B cell (primary cell): ENCODE results near the gene NPAS3. TPM values are rescaled to one million over a fixed set of nuclear protein-coding genes. Genes with fewer than 3 reads are reported as not detected.

Experiments
- ATAC-seq: fragments of 200-7000 bp; cut with Tn5 transposase; one replicate; pipeline ENCODE4 v1.10.0; 2021; ENCODE audit warnings: low read depth, mild to moderate bottlenecking, moderate number of reproducible peaks, moderate library complexity
- CTCF ChIA-PET: fragments of 350-600 bp; sonication (Branson Sonifier 250); formaldehyde crosslinking; loops from one replicate; lab custom pipeline; 2021; ENCODE audit warnings: antibody characterized with exemption, inconsistent platforms; lab: Charles Lee
- POLR2A ChIA-PET: fragments of 350-600 bp; sonication (Branson Sonifier 250); formaldehyde crosslinking; loops from one replicate; lab custom pipeline; 2021; ENCODE audit warnings: antibody characterized with exemption; lab: Charles Lee
- DNase-seq: peaks from one replicate; pipeline ENCODE4 v3.0.0; 2013
- H2AFZ ChIP-seq: 2 replicates; pipeline ENCODE4 v1.6.1; 2012; ENCODE audit warnings: mild to moderate bottlenecking, low read depth, low read length; ENCODE audit not compliant: insufficient read depth, poor library complexity, severe bottlenecking
- H3K27ac ChIP-seq, 2 donors: 1 replicate in 1 of 2; 2 replicates in 1 of 2; pipeline ENCODE4 v1.5.1; 2012 to 2013; ENCODE audit warnings: low read length in 2 of 2, mild to moderate bottlenecking in 2 of 2, moderate library complexity in 1 of 2
- H3K27me3 ChIP-seq, 4 experiments: fragments of 200-600 bp in 1 of 4; sonication (generic) in 1 of 4; replicated peaks in 1 of 4; 1 replicate in 2 of 4; 2 replicates in 2 of 4; pipeline versions ENCODE4 v1.6.1 to v1.7.0; 2013 to 2016; ENCODE audit warnings: low read length in 3 of 4, mild to moderate bottlenecking in 2 of 4, mixed read lengths in 1 of 4, moderate library complexity in 1 of 4; ENCODE audit not compliant: insufficient read depth in 4 of 4, control insufficient read depth in 3 of 4; ENCODE audit errors: control extremely low read depth in 1 of 4
- H3K36me3 ChIP-seq, 2 experiments: replicated peaks in 1 of 2; 1 replicate in 1 of 2; 2 replicates in 1 of 2; pipeline versions ENCODE4 v1.6.1 to v1.7.1; 2013; ENCODE audit warnings: low read length in 1 of 2; ENCODE audit not compliant: insufficient read depth in 2 of 2, control insufficient read depth in 1 of 2; ENCODE audit errors: control extremely low read depth in 1 of 2, extremely low read depth in 1 of 2
- H3K4me1 ChIP-seq, 2 donors: fragments of 200-600 bp in 1 of 2; sonication (generic) in 1 of 2; 1 replicate in 1 of 2; 2 replicates in 1 of 2; pipeline versions ENCODE4 v1.5.1 to v1.6.1; 2013 to 2017; ENCODE audit warnings: low read length in 2 of 2; ENCODE audit not compliant: control insufficient read depth in 2 of 2, insufficient read depth in 2 of 2
- H3K4me2 ChIP-seq: replicated peaks from 2 replicates; pipeline ENCODE3; 2012; ENCODE audit warnings: mild to moderate bottlenecking, low read depth, low read length; ENCODE audit not compliant: poor library complexity, severe bottlenecking
- H3K4me3 ChIP-seq, 5 experiments: fragments of 200-600 bp in 1 of 5; sonication (generic) in 1 of 5; 1 replicate in 3 of 5; 2 replicates in 2 of 5; pipeline versions ENCODE4 v1.5.1 to v1.7.0; 2011 to 2016; ENCODE audit warnings: low read length in 4 of 5, mild to moderate bottlenecking in 4 of 5, low read depth in 2 of 5, control low read depth in 1 of 5, moderate library complexity in 1 of 5; ENCODE audit not compliant: insufficient read depth in 1 of 5; ENCODE audit errors: control extremely low read depth in 1 of 5, extremely low read depth in 1 of 5
- H3K79me2 ChIP-seq: fragments of 200-600 bp; sonication (generic); one replicate; pipeline ENCODE4 v1.6.0; 2016; ENCODE audit warnings: low read length; ENCODE audit not compliant: control insufficient read depth, insufficient read depth
- H3K9ac ChIP-seq: fragments of 200-600 bp; sonication (generic); 2 replicates; pipeline ENCODE4 v1.6.1; 2017; ENCODE audit warnings: mild to moderate bottlenecking, low read length, moderate library complexity
- H3K9me3 ChIP-seq, 3 donors: one replicate each; pipeline versions ENCODE4 v1.6.1 to v1.7.1; 2013; ENCODE audit warnings: low read length in 2 of 3; ENCODE audit not compliant: control insufficient read depth in 2 of 3, insufficient read depth in 1 of 3; ENCODE audit errors: control extremely low read depth in 1 of 3
- H4K20me1 ChIP-seq: 2 replicates; pipeline ENCODE4 v1.6.0; 2012; ENCODE audit warnings: mild to moderate bottlenecking, low read length; ENCODE audit not compliant: insufficient read depth, control insufficient read depth, poor library complexity, severe bottlenecking
- H3K27ac Mint-ChIP-seq: one replicate; pipeline ENCODE4 v1.8.0; 2021; ENCODE audit warnings: mixed read lengths
- H3K27me3 Mint-ChIP-seq: one replicate; pipeline ENCODE4 v1.8.0; 2021; ENCODE audit warnings: mixed read lengths
- H3K4me1 Mint-ChIP-seq: one replicate; pipeline ENCODE4 v1.8.0; 2021; ENCODE audit warnings: mixed read lengths
- H3K4me3 Mint-ChIP-seq: one replicate; pipeline ENCODE4 v1.8.0; 2021; ENCODE audit warnings: mixed read lengths
- H3K9me3 Mint-ChIP-seq: one replicate; pipeline ENCODE4 v1.8.0; 2022; ENCODE audit warnings: mixed read lengths; ENCODE audit not compliant: insufficient read depth
- EZH2 ChIP-seq: IDR thresholded peaks from 2 replicates; pipeline ENCODE4 v1.6.1; 2012; ENCODE audit warnings: borderline replicate concordance, low read depth, mild to moderate bottlenecking, moderate library complexity, low read length; ENCODE audit not compliant: insufficient read depth, poor library complexity, severe bottlenecking
- WGBS: methylation state at CpG from one replicate; pipeline ENCODE4 v1.1.5; 2013; ENCODE audit warnings: missing lambda C conversion rate; ENCODE audit not compliant: insufficient coverage; 5-methylcytosine and 5-hydroxymethylcytosine counted together
- intact Hi-C: fragments of 100-400 bp; cut with micrococcal nuclease; formaldehyde crosslinking; loops from one replicate; pipeline ENCODE4 v1.10.0; 2022
- polyA plus RNA-seq: library from polyadenylated mRNA; depleted of rRNA; stranded (reverse); fragments of >200 nt; gene quantifications from 2 replicates; pipeline ENCODE4 v1.2.3, GENCODE V29; 2012
- total RNA-seq, 2 donors: library from RNA; stranded (reverse); fragments of 120-200 nt in 1 of 2; gene quantifications; 1 replicate in 1 of 2; 2 replicates in 1 of 2; pipeline versions ENCODE4 v1.2.3 to v1.2.4, GENCODE V29; 2013 to 2022
- TF ChIP-seq, protein P1 (sequence below): fragments of 200-600 bp; IDR thresholded peaks from one replicate; pipeline ENCODE4 v1.8.0; 2022; ENCODE audit warnings: antibody characterized with exemption, mild to moderate bottlenecking

Gene NPAS3
- total and polyA plus RNA-seq, 2 donors (not counting 1 experiment from before 2014, with no cell fraction given), result not detected

- Histone ChIP-seq H3K79me2 (no peaks in the 10 kb centered on the region), H3K4me2 (no peak overlapping the region), H3K36me3 (no peaks in the 10 kb centered on the region), H3K4me1 (no peaks in the 10 kb centered on the region), H4K20me1 (no peaks in the 10 kb centered on the region), H2AFZ (no peak overlapping the region), H3K9ac (no peak overlapping the region), H3K9me3 (no peaks in the 10 kb centered on the region), H3K27me3 (peaks cover 0 to 4% (median 0%) of the 10 kb centered on the region in 4 experiments), H3K27ac (no peak overlapping the region), H3K4me3 (no peak overlapping the region)
- peaks cover 4% of the 10 kb centered on the region for H3K4me1 Mint-ChIP-seq
- ATAC-seq (no peak), DNase-seq (no peak)
- ChIA-PET POLR2A (no interaction called here), CTCF (no interaction called here)
- intact Hi-C loops, result no loop called here
- no peaks in the 10 kb centered on the region for H3K9me3 Mint-ChIP-seq
- no CpG with 5 or more reads among the region's 9 CpGs for WGBS
- no peak overlapping the region for H3K27ac Mint-ChIP-seq
- no peaks in the 10 kb centered on the region for H3K27me3 Mint-ChIP-seq
- H3K4me3 Mint-ChIP-seq, result no peak overlapping the region
- TF ChIP-seq EZH2, result no peak
- TF ChIP-seq, protein P1, sequence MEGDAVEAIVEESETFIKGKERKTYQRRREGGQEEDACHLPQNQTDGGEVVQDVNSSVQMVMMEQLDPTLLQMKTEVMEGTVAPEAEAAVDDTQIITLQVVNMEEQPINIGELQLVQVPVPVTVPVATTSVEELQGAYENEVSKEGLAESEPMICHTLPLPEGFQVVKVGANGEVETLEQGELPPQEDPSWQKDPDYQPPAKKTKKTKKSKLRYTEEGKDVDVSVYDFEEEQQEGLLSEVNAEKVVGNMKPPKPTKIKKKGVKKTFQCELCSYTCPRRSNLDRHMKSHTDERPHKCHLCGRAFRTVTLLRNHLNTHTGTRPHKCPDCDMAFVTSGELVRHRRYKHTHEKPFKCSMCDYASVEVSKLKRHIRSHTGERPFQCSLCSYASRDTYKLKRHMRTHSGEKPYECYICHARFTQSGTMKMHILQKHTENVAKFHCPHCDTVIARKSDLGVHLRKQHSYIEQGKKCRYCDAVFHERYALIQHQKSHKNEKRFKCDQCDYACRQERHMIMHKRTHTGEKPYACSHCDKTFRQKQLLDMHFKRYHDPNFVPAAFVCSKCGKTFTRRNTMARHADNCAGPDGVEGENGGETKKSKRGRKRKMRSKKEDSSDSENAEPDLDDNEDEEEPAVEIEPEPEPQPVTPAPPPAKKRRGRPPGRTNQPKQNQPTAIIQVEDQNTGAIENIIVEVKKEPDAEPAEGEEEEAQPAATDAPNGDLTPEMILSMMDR, result no peak
These were observed 541.6 kb downstream of the NPAS3 start for GRCh38 chr14:33480071-33480886.

- TF ChIP-seq, protein P1, result no peak
- TF ChIP-seq EZH2, result no peak
- ChIA-PET CTCF (no interaction called here), POLR2A (no interaction called here)
- intact Hi-C loops, result no loop called here
- Mint-ChIP-seq H3K4me3 (no peak overlapping the region), H3K27ac (no peak overlapping the region), H3K4me1 (peaks cover 4% of the 10 kb centered on the region), H3K9me3 (no peaks in the 10 kb centered on the region), H3K27me3 (no peaks in the 10 kb centered on the region)
- 100% methylated on average over 2 of the region's 3 CpGs for WGBS
- H3K27ac ChIP-seq, result no peak overlapping the region
- H3K9ac ChIP-seq, result no peak overlapping the region
- H3K36me3 ChIP-seq, result no peaks in the 10 kb centered on the region
- H3K4me3 ChIP-seq, result no peak overlapping the region
- no peak overlapping the region for H2AFZ ChIP-seq
- H3K9me3 ChIP-seq, result peaks cover 0 to 1% (median 0%) of the 10 kb centered on the region in 3 donors
- H3K27me3 ChIP-seq, result peaks cover 0 to 4% (median 0%) of the 10 kb centered on the region in 4 experiments
- H3K4me1 ChIP-seq, result no peaks in the 10 kb centered on the region
- DNase-seq (no peak), ATAC-seq (no peak)
- no peaks in the 10 kb centered on the region for H3K79me2 ChIP-seq
- no peak overlapping the region for H3K4me2 ChIP-seq
- no peaks in the 10 kb centered on the region for H4K20me1 ChIP-seq
These were observed 542.2 kb downstream of the NPAS3 start for GRCh38 chr14:33480887-33481184.
